Heart left ventricle (tissue), 13 donors: ENCODE data around the gene OCRL.

Source experiments
- CTCF ChIP-seq, 12 donors: fragments of 200-600 bp; sonication (generic) in 4 of 12; IDR thresholded peaks; one replicate each; pipeline versions ENCODE4 v1.5.0 to v1.8.0; 2018 to 2022; ENCODE audit warnings: antibody characterized with exemption in 12 of 12, mild to moderate bottlenecking in 5 of 12
- POLR2A ChIP-seq, 2 donors: fragments of 450-650 bp; IDR thresholded peaks; one replicate each; pipeline ENCODE4 v1.6.1; 2017; ENCODE audit warnings: antibody characterized with exemption in 2 of 2, mild to moderate bottlenecking in 2 of 2, moderate library complexity in 2 of 2
- donor health status: ischemic (EF 13 %, LVEDD 7.1; RV severe dilation, severe dysfunction).
- donor health status: DM: no; HTN: yes; CAD: no.
- donor health status: DM: no; HTN: no; CAD: no.
- donor health status: ischemic (EF 25% LVEDD 6.9; RV normal size, moderate dysfunction).
- donor health status: ischemic (EF 25% LVEDD 5.7; RV mildly dilated, moderate dysfunction).
- donor health status: ischemic (EF 35%, LVEDD 5.7; RV mildly dilated, moderate dysfunction).
- donor health status: nonischemic (EF 11% LVEDD 7.7; RV severe dilation, severe dysfunction).
- donor health status: DM: yes; HTN: yes; CAD: no.
- donor health status: PGD.
- donor health status: ischemic (EF 29% LVEDD 5.4; RV normal size, mild dysfunction).
- donor health status: nonischemic (EF 23%, LVEDD 6.1; RV moderate dilation, normal function).

GRCh38 chrX:129494887-129495286 is 45.2 kb upstream of the OCRL start:
- TF ChIP-seq CTCF (IDR thresholded peaks at IDR 0.05) (no peak), POLR2A (IDR thresholded peaks at IDR 0.05) (no peak)
